Lung microvascular endothelial cell (primary cell): ENCODE data around the gene PARM1. TPM values are rescaled to one million over a fixed set of nuclear protein-coding genes. Genes with fewer than 3 reads are reported as not detected.

Experiments
- DNase-seq, 2 donors: peaks; one replicate each; pipeline versions ENCODE4 v3.0.0 to v3.0.0-alpha.2; 2010; ENCODE audit warnings: low read depth in 2 of 2
- total RNA-seq: library from RNA; depleted of rRNA; stranded (reverse); fragments of >200 nt; gene quantifications from 2 replicates; pipeline ENCODE4 v1.2.1, GENCODE V29; 2014

Gene PARM1
- total RNA-seq, 1 donor from 2014 or later = not detected

DNA sequence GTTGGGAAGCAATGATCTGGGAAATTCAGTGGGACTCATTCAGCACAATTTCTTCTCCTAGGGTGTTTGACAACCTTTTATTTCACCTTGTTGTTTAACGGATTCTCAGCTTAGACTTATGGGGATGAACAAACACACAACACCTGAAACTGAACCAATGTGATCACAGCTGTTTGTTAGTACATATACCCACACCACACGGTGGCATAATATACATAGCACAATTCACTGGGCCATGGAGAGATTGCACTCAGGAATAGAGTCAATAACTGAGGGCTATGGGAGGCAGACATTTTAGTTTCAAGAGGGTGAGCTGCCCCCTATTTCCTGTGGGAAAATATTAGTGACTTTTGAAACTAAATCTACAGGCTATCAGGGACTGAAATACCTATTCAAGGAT lies 148.0 kb downstream of the PARM1 start:
- no peak for DNase-seq

DNA sequence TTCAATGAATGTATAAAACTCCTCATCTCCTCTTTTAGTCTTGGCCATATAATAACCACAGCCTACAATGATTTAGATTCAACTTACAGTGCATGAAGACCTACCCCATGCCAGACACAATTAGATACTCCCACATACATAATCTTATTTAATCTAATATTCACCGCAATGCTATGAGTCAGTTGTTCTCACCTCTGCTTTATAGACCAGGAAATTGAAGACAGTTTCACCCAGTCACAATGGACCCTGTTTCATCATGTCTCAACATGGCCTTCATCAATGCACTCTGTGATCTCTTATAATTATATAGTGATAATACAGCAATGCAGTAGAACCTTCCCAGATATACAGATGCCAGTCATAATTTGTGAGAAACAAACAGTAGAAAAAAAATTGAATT lies 148.6 kb downstream of the PARM1 start:
- DNase-seq = no peak

DNA sequence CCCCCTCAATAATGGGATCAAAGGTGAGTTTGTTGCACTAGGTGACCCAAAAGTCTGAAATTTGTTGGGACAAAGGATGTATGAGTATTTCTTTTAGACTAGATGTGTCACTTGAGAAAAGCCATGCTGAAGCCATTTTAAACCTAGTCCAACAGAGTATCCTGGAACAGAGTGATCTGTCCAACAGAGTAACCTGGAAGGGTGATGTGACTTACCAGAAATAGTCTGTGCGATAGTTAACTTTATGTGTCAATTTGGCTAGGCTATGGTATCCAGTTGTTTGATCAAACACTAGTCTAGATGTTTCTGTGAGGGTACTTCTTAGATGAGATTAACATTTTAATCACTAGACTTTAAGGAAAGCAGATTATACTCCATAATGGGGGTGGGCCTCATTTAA lies 154.5 kb downstream of the PARM1 start:
- DNase-seq = no peak

DNA sequence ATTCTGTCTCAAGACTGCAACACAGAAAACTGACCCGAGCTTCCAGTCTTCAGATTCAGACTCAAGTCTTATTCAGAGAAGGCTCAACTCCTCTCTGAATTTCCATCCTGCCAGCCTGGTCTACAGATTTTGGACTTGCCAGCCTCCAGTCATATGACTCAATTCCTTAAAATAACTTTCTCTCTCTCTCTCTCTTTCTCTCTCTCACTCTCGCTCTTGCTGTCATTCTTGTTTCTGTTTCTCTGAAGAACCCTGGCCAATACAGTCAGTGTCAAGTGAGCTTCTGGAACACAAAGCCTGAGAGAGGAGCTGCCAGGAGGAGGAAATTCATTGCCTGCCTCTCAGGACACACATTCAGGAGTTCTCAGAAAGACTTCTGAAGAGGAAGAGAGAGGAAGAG lies 154.9 kb downstream of the PARM1 start:
- no peak for DNase-seq

DNA sequence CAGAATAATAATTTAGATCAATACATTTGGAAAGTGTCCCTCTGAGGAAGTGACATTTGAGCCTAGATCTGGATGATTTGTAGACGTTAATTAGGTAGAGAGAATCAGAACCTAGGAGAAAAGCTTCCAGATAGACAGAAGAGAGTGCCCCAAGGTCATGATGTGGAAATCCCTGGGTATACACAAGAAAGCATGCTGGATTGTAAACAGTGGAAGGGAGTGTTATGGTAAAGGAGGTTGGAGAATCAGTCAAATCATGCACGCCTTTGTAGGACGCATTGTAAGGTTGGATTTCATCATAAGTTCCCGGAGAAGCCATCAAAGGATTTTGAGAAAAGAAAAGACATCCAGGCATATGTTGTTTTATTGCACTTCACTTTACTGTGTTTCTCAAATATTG lies 156.3 kb downstream of the PARM1 start:
- DNase-seq = no peak

DNA sequence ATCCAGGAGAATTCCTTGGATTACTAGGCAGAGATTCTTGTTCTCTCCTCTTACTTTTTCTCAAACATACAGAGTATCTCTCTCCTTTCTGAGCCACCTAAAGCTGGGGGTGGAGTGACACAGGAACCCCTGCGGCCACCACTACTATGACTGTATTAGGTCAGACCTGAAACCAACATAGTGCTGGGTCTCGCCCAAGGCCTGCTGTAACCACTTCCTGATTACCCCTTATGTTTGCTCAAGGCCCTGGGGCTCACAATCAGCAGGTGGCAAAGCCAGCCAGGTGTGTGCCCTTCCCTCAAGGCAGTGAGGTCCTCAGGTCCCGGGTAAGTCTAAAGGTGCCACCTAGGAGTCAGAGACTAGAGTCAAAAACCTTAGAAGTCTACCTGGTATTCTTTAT lies 166.4 kb downstream of the PARM1 start:
- no peak for DNase-seq

Other genes with a start within 250 kb of the PARM1 start
- not detected in 2 replicates for gene BTC, start 138.6 kb upstream of the PARM1 start, total RNA-seq